Body of pancreas (tissue), 4 donors: ENCODE data around the gene MT1B. TPM values are rescaled to one million over a fixed set of nuclear protein-coding genes. Genes with fewer than 3 reads are reported as not detected.
A peak's percentile ranks its signal among the peaks of the same experiment; 100 is the strongest.

Experiments
- ATAC-seq: fragments of 150-250 bp; one replicate; pipeline ENCODE4 v1.9.1; 2016
- DNase-seq, 4 donors: peaks; one replicate each; pipeline ENCODE4 v3.0.0-alpha.2; 2019
- H3K27ac ChIP-seq, 4 donors: fragments of 200-600 bp; sonication (generic); 1 replicate in 3 of 4; 2 replicates in 1 of 4; pipeline versions ENCODE4 v1.5.1 to v1.6.1; 2016 to 2019; ENCODE audit warnings: mild to moderate bottlenecking in 1 of 4, mixed read lengths in 1 of 4, moderate library complexity in 1 of 4
- H3K27me3 ChIP-seq, 2 donors: fragments of 200-600 bp; sonication (generic); one replicate each; pipeline ENCODE4 v1.6.0; 2016; ENCODE audit warnings: mild to moderate bottlenecking in 1 of 2
- H3K36me3 ChIP-seq, 2 donors: fragments of 200-600 bp; sonication (generic); replicated peaks in 1 of 2; 2 replicates each; pipeline ENCODE4 v1.5.1; 2016; ENCODE audit warnings: low read depth in 2 of 2; ENCODE audit not compliant: insufficient read depth in 1 of 2
- H3K4me1 ChIP-seq: fragments of 200-600 bp; sonication (generic); one replicate; pipeline ENCODE4 v1.6.0; 2016
- H3K4me3 ChIP-seq, 2 donors: fragments of 200-600 bp; sonication (generic); 1 replicate in 1 of 2; 2 replicates in 1 of 2; pipeline ENCODE4 v1.5.1; 2016 to 2019
- H3K9me3 ChIP-seq, 3 donors: fragments of 200-600 bp; sonication (generic); 1 replicate in 2 of 3; 2 replicates in 1 of 3; pipeline ENCODE4 v1.5.1; 2016
- POLR2A ChIP-seq, 3 donors: fragments of 450-650 bp; IDR thresholded peaks; one replicate each; pipeline ENCODE4 v1.6.1; 2016; ENCODE audit warnings: antibody characterized with exemption in 3 of 3, mild to moderate bottlenecking in 2 of 3
- WGBS, 2 donors: methylation state at CpG; one replicate each; pipeline ENCODE4 v1.1.5; 2017; 5-methylcytosine and 5-hydroxymethylcytosine counted together
- intact Hi-C: fragments of 100-400 bp; cut with DNase I; formaldehyde crosslinking; loops from one replicate; pipeline ENCODE4 v1.15.1; 2023
- total RNA-seq, 2 donors: library from RNA; depleted of rRNA; stranded (reverse); fragments of >200 nt; gene quantifications; one replicate each; pipeline ENCODE4 v1.1.0, GENCODE V29; 2016
- TF ChIP-seq, protein P1 (sequence below), 7 experiments: fragments of 450-650 bp in 4 of 7; fragments of 200-600 bp in 3 of 7; sonication (generic) in 3 of 7; IDR thresholded peaks; one replicate each; pipeline ENCODE4 v1.5.1; 2016 to 2019; ENCODE audit warnings: antibody characterized with exemption in 7 of 7

Gene MT1B
- total RNA-seq, 2 donors from 2014 or later, result not detected

DNA sequence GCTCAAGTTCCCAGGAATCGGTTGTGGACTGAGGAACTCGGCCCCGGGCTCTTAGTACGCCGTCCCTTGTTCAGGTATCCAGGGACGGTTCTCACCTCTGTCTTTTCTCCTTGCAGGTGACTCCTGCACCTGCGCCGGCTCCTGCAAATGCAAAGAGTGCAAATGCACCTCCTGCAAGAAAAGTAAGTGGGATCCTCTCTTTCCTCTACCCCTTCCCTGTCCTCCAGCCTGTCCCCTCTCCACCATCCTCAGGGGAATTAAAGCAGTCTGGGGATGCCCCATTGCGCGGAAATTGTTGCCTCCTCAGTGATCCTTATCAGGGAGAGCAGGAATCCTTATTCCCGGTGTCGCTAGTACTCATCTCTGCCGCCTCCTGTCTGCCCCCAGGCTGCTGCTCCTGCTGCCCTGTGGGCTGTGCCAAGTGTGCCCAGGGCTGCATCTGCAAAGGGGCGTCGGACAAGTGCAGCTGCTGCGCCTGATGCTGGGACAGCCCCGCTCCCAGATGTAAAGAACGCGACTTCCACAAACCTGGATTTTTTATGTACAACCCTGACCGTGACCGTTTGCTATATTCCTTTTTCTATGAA is 42.7 kb upstream of the MT1B start:
- H3K4me1 ChIP-seq, result peaks cover 46% of the 10 kb centered on the region
- intact Hi-C loops, result loop anchor here (10.0 kb wide), 1 partner anchor 86 kb away; no protein-coding TSS in a partner anchor
- H3K4me3 ChIP-seq, result peak overlapping the region; percentile 10 to 46
- peak overlapping the region; percentile 91 to 97 (median 92) for H3K27ac ChIP-seq
- H3K36me3 ChIP-seq, result no peaks in the 10 kb centered on the region
- 0% methylated on average over 21 of the region's 21 CpGs for WGBS, 2 donors
- H3K9me3 ChIP-seq, result no peaks in the 10 kb centered on the region
- peak in 1 of 4 donors; percentile 40 for DNase-seq
- no peak for ATAC-seq
- no peaks in the 10 kb centered on the region for H3K27me3 ChIP-seq
- TF ChIP-seq, protein P1, sequence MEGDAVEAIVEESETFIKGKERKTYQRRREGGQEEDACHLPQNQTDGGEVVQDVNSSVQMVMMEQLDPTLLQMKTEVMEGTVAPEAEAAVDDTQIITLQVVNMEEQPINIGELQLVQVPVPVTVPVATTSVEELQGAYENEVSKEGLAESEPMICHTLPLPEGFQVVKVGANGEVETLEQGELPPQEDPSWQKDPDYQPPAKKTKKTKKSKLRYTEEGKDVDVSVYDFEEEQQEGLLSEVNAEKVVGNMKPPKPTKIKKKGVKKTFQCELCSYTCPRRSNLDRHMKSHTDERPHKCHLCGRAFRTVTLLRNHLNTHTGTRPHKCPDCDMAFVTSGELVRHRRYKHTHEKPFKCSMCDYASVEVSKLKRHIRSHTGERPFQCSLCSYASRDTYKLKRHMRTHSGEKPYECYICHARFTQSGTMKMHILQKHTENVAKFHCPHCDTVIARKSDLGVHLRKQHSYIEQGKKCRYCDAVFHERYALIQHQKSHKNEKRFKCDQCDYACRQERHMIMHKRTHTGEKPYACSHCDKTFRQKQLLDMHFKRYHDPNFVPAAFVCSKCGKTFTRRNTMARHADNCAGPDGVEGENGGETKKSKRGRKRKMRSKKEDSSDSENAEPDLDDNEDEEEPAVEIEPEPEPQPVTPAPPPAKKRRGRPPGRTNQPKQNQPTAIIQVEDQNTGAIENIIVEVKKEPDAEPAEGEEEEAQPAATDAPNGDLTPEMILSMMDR (IDR thresholded peaks at IDR 0.05), result peak in 1 of 7 experiments; percentile 22
- TF ChIP-seq POLR2A (IDR thresholded peaks at IDR 0.05), result no peak

DNA sequence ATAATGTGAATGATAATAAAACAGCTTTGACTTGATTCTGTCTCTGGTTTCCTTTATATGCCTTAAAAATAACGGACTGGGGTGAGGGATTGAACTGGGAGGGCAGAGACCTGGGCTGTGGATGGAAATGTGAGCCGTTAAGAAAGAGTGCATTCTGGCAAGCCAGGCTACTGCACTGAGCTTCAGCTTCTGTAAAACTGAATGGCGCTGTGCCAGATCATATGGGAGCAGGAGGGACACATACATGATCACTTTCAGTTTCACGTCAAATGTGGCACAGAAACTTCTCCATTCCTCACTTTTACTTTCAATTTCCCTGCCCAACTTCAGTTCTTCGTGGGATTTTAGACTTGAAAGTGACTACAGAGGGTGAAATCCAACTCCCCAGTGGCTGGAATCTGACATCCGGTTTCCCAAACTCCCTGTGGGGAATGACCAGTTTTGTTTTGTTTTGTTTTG is 42.2 kb upstream of the MT1B start:
- ATAC-seq (peak; percentile 2), DNase-seq (peak; percentile 62 to 86 (median 72))
- Histone ChIP-seq H3K36me3 (no peaks in the 10 kb centered on the region), H3K4me3 (peak overlapping the region; percentile 10 to 46), H3K27me3 (no peaks in the 10 kb centered on the region), H3K9me3 (no peaks in the 10 kb centered on the region), H3K27ac (peak overlapping the region; percentile 91 to 97 (median 92)), H3K4me1 (peaks cover 46% of the 10 kb centered on the region)
- intact Hi-C loops, result loop anchor here (10.0 kb wide), 1 partner anchor 85 kb away; no protein-coding TSS in a partner anchor
- 0% methylated on average over 6 of the region's 6 CpGs for WGBS, 2 donors
- peak in 1 of 3 donors; percentile 15 for TF ChIP-seq POLR2A (IDR thresholded peaks at IDR 0.05)
- TF ChIP-seq, protein P1 (IDR thresholded peaks at IDR 0.05), result peak in 2 of 7 experiments; percentile 8 to 11

DNA sequence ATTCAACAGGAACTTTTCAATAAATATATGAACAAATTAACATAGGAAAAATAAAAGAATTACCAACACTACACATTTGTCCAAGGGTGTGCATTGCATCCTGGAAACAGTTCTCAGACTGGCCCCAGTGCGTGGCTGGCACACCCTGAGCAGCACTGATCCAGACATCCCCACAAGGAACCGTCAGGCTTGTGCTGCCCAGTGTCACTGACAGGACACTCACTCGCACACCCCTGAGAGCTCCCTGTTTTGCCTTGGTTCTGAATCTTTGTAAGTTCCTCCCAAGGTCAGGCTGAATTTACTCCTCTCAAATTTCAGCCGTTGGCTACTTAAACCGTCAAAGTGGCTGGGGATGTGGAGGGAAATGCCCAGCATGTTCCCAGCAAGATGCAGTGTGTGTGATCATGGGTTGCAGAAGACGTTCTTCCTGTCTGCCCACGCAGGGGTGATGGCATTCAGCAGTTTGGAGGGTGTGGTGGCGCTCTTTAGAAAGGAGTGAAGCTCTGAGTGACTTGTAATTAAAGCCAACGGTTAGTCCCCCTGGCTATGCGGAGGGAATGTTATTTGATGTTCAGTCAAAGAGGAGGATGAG is 41.6 kb upstream of the MT1B start:
- DNase-seq, result peak in 2 of 4 donors; percentile 42 to 60
- ATAC-seq, result no peak
- peak overlapping the region; percentile 91 to 97 (median 92) for H3K27ac ChIP-seq
- peaks cover 46% of the 10 kb centered on the region for H3K4me1 ChIP-seq
- no peaks in the 10 kb centered on the region for H3K9me3 ChIP-seq
- H3K27me3 ChIP-seq, result no peaks in the 10 kb centered on the region
- no peaks in the 10 kb centered on the region for H3K36me3 ChIP-seq
- H3K4me3 ChIP-seq, result no peak overlapping the region
- intact Hi-C loops, result no loop called here
- TF ChIP-seq, protein P1 (IDR thresholded peaks at IDR 0.05), result no peak
- peak in 2 of 3 donors; percentile 41 to 44 for TF ChIP-seq POLR2A (IDR thresholded peaks at IDR 0.05)
- 18 to 23% methylated on average over 7 to 10 of the region's 10 CpGs for WGBS, 2 donors

DNA sequence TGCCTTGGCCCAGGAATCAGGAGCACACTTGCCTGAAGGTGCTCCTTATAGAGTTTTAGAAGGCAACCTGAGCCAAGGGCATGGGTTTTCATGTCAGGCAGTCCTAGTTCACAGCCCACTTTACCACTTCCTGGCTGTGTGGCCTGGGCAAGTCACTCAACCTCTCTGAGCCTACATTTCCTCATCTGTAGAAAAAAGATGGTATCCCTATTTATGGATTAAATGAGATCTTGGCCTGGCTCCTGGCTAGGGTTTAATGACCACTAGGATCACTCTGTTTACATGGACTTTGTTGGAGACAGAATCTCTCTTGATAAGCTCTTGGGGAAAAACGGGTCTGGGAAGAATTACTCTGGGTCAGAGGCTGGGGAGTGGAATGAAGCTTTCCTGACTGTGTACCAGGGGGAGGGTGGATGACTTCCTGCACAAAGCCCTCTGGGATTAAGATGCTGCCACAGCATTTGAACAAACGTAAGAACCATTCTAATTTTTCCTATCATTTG is 41.0 kb upstream of the MT1B start:
- Histone ChIP-seq H3K4me1 (peaks cover 46% of the 10 kb centered on the region), H3K27ac (peak overlapping the region; percentile 91 to 97 (median 92)), H3K9me3 (no peaks in the 10 kb centered on the region), H3K27me3 (no peaks in the 10 kb centered on the region), H3K36me3 (no peaks in the 10 kb centered on the region), H3K4me3 (no peak overlapping the region)
- intact Hi-C loops, result no loop called here
- DNase-seq, result no peak
- WGBS, 2 donors, result 17 to 21% methylated on average over 2 of the region's 2 CpGs
- no peak for ATAC-seq
- no peak for TF ChIP-seq POLR2A (IDR thresholded peaks at IDR 0.05)
- TF ChIP-seq, protein P1 (IDR thresholded peaks at IDR 0.05), result no peak
